CD4-positive, alpha-beta T cell treated with Interleukin-21 for 1 hour (primary cell): ENCODE measurements around the gene BATF.

Experiments used
- DNase-seq: peaks from one replicate; pipeline ENCODE4 v3.0.0-alpha.2; 2020

The BATF gene

DNA sequence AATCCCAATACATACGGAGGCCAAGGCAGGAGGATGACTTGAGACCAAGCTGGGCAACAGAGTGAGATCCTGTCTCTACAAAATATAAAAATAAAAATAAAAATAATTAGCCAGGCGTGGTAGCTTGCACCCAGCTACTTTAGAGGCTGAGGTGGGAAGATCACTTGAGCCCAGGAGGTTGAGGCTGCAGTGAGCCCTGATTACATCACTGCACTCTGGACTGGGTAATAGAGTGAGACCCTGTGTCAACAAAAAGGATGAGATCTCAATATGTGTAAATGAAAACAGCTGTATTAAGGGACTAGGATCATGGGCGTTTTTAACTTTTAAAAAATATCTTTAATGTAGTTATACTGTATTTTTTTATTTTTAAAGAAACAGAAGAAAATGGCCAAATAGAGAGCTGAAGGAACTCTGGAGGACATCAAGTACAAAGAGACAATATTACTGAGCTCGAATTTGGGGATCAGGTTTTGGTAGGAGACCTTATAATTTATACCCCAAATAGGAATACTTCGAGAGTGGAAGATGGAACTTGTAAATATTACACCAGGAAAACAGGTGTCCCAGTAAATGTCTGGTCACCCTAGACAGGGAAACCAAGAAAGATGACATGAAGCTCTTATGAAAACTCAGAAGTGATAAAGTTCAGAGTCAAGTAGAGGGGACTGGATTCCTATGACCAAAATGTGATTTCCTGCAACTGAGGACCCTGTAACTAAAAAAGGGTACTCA lies 13.1 kb downstream of the BATF start:
- DNase-seq = no peak

DNA sequence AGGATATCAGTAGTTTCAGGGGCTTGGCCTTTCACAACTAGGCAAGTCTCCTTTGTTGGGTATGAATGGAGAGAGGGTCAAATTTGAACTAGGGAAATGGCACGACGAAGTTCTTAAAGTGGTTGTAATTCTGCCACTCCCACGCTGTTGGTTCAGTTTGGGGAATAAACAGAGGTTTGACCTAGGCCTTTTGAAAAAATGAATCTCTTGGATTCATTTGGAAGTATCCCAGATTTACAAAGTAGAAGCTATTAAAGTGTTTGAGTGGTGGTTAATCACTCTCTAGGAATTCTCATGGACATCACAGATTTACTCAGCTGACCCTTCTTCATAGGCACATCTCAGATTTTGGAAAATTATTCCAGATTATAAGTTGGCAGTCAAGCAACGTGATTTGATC lies 14.8 kb downstream of the BATF start:
- DNase-seq = no peak

DNA sequence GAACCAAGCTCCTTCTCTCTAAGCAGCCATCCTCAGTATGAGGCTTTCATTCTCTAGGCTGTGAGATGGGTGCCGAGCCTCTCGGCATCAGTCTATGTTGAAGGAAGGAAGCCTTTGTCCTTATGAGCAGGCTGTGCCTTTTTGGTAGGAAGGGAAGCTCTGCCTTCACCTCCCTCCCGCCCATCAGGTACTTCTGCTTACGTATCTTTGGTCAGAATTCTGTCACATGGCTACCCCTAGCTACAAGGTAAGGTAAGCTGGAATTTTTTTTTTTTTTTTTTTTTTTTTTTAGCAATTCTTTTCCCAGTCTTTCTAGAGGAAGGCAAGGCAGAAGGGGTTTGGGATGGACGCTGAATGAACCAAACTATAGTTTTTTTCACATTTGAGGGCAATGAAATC lies 16.9 kb downstream of the BATF start:
- peak; percentile 51 for DNase-seq

DNA sequence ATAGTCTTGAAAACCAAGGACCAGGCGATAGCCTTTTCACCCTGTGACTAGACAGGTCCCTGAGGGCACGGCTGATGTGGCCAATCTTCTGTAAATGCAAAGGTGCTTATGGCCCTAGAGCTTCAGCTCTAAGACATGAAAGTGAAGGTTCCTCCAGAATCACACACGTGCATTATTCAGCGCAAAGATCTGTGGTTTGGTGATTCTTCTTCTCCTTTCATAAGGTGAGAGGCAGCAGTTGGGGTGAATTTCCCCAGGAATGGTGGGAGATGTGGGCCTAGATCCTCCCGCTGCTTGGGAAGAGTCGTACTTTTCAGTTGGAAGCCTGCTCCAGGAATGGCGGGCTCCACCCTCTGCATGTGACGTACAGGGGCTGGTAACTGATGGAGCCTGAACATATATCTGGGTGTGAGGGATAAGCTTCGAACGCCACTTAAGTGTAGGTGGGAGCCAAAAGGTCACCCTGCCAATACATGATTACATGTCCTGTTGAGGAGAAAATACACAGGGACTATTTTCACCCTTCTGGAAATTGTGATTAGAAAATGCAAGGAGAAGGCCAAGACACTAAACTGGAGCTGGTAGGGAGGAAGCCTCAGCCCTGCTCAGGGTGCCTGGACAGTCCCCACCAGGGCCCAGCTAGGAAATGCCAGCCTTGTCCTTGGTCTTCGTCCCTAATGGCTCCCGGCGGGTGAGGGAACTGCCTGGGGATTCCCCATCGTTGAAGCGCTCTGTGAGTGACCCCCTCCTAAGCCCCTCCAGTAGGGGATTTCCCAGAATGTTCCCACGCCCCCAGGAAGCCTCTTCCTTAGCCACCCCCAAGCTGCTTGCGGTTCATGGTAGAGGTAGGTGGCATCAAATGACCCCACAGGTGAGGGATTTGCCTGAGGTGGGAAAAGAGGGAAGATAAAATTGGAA lies 17.6 kb downstream of the BATF start:
- DNase-seq = peak; percentile 79

DNA sequence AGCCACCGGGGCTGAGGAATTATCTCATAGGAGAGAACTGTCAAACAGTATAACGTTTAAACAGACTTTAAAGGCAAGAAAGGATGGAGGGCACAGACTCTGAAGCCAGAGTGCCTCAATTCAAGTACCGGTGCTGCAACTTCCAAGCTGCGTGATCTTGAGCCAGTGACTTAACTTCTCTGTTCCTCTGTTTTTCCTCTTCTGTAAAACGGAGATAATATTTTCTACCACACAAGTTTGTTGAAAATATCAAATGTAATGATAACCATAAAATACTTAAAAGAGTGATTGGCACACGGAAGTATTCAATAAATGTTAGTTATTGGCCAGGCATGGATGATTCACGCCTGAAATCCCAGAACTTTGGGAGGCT lies 18.2 kb downstream of the BATF start:
- no peak for DNase-seq

DNA sequence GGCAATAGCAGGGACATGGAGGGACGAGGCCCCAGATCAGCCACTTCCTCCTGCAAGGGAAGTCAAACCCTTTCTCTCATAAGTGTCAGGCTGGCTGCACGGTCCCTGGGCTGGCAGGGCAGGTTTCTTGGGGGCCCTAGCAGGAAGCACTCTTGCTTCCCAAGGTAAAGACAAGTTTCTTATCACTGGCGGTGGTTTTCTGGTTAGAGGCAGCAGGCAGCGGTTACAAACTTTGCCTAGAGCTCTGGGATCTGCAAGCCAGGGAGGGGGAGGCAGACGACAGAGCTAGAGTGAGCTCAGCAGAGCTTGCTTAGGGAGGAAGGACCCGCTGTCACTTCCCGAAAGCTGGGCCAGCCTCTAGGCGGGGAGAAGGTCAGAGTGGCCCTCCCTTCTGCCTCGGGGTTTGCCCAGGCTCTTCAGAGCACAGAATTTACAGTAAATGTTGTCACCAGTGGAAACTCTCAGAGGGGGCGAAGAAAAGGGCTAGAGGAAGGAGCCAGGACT lies 20.4 kb downstream of the BATF start:
- DNase-seq = peak; percentile 96

DNA sequence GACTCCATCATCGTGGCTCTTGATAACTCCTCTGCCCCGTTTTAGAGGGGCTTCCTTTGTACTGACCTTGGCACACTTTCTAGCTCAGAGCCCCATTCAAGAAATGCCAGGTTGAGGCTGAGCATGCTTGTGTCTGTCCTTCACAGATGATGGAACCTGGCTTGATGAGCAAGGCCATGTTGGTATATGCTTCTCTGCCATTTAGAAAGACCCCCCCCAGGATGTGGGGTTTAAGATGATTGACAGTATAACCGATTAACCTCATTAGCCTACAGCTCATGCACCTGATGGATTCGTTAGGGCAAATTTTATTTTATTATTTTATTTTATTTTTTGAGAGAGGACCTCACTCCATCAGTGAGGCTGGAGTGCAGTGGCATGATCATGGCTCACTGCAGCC lies 21.0 kb downstream of the BATF start:
- no peak for DNase-seq

DNA sequence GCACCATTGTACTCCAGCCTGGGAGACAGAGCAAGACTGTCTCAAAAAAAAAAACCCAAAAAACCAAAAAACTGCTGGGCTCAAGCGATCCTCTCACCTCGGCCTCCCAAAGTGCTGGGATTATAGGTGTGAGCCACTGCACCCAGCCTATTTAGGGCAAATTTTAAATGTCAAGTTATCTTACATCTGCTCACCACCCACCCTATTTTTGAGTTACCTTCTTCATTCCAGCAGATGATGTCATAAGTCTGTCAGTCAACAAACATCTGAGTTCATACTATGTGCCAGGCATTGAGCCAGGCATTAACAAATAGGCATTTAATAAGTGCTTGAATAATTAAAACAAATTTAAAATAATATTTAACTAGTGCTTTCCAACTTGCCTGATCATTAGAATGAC lies 21.5 kb downstream of the BATF start:
- peak; percentile 39 for DNase-seq

DNA sequence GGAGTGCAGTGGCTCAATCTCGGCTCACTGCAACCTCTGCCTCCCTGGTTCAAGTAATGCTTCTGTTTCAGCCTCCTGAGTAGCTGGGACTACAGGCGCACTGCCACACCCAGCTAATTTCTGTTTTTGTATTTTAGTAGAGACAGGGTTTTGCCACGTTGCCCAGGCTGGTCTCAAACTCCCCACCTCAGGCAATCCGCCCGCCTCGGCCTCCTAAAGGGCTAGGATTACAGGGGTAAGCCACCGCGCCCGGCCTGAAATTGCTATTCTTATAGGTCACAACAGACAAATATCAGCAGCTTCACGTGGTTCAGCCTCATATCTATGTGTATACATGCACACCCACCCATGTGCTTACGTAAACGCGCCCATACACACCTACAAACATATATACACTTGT lies 23.6 kb downstream of the BATF start:
- no peak for DNase-seq

DNA sequence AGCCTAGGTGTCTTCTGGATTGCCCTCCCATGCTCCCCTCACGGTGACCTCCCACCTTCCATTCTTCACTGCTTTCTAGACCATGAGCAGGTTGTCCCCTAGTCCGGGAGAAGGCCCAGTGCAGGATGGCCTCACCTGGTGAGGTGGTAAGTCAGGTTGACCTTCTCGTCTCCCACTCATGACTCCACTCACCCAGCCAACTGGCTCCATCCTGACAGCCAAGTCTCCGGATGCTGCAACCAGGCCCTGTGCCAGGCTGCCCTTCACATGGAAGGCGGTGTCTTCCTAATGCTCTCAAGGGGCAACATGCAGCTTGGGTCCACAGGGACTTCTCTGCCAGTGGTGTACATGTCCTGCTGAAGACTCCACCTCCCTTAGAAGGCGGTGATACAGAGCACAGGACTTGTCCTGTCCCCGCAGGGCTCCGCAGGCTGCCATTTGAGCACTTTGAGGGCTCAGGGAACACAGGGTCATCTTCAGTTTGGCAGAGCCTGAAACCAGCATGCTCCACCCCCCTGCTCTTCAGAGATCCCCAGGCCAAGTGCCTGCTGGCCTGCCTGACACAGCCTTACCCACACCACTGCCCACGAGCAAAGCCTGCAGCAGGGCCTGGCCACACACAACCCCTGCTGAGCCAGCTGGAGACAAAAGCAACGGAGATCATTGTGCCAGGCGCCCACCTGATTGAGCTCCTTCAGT lies 25.4 kb downstream of the BATF start:
- DNase-seq = no peak

DNA sequence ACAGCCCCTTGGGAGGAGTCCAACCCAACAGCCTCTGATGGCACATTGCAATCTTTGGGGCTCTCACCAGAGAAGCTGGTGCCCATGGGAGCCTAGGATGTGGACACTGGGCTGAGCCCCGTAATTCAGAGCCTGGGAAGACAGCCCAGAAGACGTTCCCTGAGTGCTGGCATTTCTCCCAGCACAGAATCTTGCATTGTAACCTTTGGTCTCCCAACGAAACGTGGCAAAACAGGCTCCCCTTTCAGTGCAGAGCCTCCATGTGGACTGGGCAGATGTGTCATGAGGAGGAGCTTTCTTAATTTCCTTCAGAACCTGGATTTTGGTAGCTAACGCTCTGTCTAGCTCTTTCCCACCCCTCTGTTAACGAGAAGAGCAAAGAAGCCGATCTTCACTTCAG lies 26.3 kb downstream of the BATF start:
- DNase-seq = no peak

DNA sequence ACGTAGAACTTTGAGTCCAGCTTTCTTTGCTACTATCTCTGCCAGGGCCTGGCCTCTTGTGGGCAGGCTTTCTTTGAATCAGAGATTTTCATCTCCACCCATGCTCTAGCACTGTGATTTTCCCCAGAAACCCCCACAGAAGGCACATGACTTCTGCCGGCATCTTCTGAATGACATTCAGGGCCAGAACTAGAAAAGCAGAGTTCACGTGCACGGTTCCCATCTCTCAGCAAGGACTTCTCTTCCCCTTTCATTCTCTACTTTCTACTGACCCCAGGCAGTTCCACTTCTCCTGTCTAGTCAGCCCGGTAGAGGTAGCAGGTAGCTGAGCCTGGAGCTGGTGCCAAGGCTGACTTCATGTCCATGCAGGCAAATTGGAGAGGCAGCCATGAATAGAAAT lies 26.9 kb downstream of the BATF start:
- DNase-seq = no peak

DNA sequence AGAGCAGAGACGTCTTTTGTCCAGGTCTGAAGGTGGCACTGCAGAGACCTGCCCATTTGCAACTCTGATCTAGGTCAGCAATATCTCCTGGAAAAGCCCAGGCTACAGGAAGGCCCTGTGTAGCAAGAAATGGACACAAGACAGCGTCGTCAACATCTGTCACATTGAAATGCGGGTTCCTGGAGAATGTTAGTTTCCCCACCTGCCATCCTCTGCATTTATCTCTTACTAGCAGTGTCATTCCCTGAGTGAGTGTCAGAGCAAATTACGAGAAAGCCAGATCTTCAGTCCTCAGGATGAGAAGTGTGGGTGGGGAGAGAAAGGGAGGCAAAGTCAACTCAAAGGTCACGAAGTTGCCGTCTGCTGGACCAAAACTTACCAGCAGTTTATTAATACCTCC lies 28.8 kb downstream of the BATF start:
- no peak for DNase-seq

DNA sequence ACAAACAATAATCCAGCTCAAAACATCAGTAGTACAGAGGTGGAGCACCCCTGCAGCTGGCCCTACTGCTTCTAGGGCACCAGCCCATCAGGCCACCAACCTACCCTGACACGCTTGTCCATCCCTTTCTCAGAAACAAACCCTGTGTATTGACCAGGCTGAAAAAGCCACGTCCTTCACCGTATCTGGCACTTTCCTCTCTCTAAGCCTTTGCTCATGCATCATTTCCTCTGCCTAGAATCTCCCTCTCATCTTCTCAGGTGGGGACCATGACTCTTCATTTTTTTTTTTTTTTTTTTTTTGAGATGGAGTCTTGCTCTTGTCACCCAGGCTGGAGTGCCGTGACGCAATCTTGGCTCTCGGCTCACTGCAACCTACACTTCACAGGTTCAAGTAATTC lies 30.9 kb downstream of the BATF start:
- DNase-seq = no peak

DNA sequence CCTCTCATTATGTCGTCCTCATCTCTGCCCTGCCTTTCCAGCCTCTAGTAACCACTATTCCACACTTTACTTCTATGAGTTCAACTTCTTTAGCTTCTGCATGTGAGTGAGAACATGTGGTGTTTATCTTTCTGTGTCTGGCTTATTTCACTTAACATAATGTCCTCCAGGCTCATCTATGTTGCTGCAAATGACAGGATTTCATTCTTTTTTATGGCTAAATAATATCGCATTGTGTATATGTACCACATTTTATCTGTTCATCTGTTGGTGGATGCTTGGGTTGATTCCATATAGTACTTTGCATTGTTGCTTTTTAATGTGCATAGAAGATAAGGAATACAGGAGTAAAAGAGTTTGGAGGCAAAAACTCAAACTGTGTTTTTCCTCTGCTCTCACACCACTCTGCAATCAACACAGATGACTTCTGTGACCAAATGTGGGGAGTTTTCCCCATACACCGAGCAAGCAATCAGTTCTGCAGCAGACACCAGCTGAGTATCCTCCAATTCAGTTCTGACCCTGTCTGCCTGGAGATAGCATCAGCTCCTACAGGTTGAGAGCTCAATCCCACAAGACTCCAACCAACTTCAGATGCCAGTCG lies 31.6 kb downstream of the BATF start:
- no peak for DNase-seq

DNA sequence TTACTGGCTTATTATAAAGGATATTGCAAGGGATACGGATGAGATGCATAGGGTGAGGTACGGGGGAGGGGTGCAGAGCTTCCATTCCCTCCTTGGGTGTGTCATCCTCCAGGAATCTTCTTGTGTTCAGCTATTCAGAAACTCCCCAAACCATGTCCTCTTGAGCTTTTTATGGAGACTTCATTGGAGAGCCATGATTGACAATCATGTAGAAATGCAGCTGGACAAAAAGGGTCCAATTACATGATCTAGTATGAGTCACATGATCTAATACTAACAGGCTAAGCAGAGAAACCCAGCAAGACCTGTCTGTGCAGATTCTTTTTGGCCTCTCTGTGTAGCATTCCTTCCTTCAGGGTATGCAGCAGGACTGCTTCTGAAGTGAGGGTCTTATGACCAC lies 32.2 kb downstream of the BATF start:
- DNase-seq = no peak

DNA sequence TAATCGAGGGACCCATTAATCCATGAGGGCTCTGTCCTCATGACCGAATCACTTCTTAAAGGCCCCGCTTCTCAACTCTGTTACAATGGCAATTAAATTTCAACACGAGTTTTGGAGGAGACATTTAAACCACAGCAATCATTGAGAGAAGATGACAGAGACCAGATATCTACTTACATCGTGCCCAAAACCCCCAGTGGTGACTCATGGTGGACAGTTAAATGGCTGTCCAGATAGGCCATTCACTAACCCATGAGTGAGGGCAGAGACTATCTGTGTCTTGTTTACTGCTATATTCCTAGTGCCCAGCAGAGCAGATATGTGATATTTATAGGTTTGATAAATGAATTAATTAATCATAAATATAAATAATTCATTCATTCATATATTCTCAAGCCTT lies 36.2 kb downstream of the BATF start:
- DNase-seq = no peak

DNA sequence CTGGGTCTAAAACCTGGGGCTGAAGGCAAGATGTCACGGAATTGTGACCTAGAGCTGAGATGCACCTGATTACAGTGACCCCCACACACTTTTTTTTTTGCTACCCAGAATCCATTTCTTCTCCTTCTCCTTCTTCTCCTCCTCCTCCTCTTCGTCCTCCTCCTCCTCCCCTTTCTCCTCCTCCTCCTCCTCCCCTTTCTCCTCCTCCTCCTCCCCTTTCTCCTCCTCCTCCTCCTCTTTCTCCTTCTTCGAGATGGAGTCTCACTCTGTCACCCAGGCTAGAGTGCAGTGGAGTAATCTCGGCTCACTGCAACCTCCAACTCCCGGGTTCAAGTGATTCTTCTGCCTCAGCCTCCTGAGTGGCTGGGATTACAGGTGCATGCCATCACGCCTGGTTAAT lies 36.8 kb downstream of the BATF start:
- DNase-seq = no peak

DNA sequence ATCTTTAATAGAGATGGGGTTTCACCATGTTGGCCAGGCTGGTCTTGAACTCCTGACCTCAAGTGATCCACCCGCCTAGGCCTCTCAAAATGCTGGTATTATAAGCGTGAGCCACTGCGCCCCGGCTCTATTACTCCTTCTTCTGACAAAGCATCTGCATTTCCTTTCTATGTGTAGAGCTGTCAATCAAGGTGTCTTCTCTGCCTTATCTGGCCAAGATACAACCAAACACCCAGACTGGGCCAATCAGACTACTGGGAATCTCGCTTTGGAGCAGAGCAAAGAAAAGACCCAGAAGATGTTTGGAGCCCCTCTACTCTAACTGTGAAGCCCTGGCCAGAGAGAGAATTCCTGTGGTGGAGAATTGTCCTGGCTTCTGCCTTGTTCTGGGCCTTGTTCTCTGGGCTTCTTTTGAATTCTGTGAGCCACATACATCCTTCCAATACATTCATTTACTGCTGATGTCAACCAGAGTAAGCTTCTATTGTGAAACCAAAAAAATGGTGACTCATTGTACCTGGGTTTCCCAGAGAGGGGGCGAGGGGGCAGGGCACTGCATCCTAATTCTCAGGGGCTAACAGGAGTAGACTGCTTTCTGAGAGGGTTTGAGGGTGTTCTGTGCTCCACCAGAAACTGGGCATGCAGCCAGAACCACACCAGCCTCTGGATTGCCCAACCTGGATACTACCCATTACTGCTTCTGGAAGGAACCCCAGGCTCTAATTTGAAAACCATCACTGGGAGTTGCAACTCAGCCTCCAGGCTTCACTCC lies 37.4 kb downstream of the BATF start:
- DNase-seq = no peak

DNA sequence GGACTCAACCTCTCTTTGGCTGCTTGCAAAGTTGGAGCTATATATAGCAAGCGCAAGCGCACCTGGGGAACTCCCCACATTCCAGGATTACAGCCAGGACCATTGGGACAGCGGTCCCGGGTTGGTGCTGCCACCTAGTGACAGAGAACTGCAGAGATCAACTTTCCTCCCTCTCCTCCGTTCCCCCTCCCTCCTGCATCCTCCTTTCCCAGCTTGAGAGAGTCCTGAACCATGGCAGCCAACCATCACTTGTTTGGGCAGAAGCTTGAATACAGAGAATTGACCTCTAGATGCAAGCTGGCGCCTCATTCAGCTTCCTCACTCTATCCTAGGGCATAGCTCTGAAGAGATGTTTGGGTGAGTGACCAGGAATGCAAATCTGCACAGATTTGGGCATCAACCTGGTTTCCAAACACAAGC lies 38.8 kb downstream of the BATF start:
- DNase-seq = peak; percentile 57

DNA sequence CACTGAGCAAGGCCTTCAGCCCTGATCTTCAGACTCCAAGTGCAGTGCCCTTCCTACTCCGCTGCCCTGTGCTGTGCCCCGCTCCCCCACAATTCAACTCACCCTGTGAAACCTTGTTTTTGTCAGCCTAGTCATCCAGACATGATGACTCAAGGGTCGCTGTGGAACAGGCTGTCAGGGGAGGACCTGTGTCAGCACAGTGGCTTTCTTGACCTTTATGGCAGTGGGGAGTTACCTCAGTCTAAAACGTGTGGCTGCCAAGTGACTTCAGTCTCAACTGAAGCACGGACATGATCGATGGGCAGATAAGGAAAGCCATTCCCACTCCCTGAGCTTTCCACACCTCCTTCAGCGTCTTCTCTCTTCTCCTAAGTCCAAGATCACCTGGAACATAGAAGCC lies 39.8 kb downstream of the BATF start:
- DNase-seq = no peak

DNA sequence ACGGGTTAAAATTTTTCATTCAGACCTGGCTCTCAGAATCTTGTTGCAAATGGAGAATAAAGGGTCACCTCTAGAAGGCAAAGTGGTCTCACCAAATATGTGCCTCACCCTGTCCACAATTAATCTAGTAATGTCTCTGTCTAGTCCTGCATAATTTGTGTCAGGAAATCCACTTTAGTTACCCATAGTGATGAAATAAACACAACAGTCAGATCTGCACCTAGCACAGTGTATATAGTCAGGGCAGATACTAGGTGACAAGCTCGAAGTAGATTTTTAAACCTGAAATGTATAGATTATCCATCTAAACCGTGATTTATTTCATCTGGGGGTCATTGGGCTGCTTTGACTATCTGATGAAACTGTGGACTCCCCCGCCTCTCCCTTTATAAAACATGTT lies 40.2 kb downstream of the BATF start:
- no peak for DNase-seq
